OCI-LY1 (cell line): ENCODE measurements around the gene ANKRD1.

Experiments
- CTCF ChIP-seq: fragments of 200-600 bp; sonication (generic), shearing (Covaris generic); IDR thresholded peaks from 2 replicates; pipeline ENCODE4 v1.5.1; 2017; ENCODE audit warnings: mild to moderate bottlenecking, antibody characterized with exemption, low read length, moderate library complexity, mixed read lengths
- EZH2 ChIP-seq: fragments of 200-600 bp; sonication (generic), shearing (Covaris generic); IDR thresholded peaks from 2 replicates; pipeline ENCODE4 v1.8.0; 2017; ENCODE audit warnings: borderline replicate concordance, mixed run types, mild to moderate bottlenecking, antibody characterized with exemption, low read length, moderate library complexity, mixed read lengths

- TF ChIP-seq CTCF, result no peak
- TF ChIP-seq EZH2, result no peak
These were observed 38.9 kb upstream of the ANKRD1 start for GRCh38 chr10:90959826-90960225.
